Activated effector memory CD4-positive, alpha-beta T cell treated with anti-CD3 and anti-CD28 coated beads, Interleukin-2, amount 50 U/mL, for 16 hours (primary cell): Measurements from ENCODE around the gene RPTOR.

Source experiments
- DNase-seq: peaks from one replicate; pipeline ENCODE4 v3.0.0-alpha.2; 2020

Gene RPTOR

DNA sequence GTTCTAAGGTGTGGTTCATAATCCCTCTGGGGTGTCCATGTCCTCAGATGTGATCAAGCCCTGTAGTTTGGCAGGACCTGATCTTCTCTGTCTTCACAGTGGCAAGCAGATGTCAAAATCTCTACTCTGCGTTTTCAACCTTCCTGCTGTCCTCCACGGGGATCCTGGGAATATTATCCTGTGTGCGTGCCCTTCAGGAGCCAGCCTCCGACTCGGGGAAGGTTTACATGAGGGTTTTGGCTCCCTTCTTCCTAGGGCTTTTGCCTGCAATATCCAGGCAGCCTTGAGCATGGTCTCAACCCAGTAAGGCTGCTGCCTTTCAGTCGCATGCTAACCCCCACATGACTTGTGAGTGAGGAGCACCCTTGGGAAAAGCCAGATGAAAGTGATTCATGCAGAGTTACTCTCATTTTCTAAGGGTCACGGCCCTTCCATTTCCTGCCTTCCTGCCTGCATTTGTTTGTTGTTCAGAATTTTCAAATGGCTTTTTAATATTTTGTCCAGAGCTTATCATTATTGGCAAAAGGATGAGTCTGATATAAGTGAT is 244.8 kb downstream of the RPTOR start:
- DNase-seq: peak; percentile 68

DNA sequence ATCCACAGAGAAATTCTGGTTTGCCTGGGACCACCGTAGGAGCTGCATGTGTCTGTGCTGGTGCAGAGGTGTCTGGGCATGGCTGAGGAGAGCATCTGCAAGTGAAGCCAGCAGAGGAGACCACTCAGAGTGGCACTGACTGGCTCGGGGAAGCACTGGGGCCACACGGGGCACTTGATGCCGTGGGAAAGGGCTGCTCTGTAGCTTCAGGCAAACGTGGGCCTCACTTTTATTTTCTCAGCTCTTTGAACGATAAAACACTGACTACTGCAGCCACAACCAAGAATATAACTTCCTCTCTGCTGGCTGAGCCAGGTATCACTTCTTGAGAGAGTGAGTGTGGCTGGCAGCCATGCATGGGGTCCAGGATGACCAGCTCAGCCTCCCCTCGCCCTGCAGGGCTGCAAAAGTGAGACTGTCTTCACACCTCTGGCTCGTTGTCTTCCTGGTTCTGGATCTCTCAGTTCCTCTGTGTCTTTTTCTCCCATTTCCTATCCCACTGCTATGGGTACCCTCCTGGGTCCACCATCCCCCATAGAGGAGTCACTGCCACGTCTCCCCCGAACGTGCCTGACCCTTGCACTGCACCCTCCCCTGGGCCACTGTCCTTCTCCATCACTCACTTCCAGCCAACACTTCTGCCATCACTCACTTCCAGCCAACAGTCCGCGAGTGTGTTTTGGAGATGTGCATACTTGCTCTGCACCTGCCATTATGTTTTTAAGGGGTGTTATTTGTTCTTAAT is 245.6 kb downstream of the RPTOR start:
- DNase-seq: peak; percentile 71

DNA sequence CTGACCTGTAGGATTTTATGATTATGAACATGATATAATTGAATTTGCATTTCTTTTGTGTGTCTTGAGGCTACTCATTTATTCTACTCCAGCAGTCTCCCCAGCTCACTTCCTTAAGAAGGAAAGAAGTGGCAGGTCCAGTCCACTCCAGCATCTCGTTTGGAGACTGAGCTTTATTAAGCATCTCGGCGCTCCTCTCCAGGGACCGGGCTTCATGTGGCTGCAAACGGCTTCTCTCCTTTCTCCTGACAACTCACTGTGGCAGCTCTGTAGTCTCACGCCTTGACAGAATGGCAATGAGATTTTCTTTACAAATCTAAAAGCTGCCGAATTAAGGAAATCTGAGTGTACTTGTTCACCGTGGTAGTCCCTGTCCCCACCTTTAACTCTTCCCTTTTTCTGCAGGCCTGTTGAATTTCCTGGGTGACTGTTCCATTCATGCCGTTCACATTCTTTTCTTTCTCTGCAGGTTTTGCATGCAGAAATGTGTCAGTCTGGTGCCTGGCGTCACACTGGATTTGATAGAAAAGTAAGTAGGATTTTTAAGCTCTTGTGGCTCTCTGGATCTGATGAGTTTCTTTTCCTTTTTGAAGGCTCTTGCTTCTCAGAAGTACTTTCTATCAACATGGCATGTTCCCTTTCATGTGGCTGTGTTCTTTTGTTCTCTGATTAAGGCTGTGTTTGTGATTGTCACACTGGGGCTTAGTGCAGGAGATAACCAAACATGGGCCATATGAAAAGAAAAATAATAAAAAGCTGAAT is 246.5 kb downstream of the RPTOR start:
- peak; percentile 65 for DNase-seq

DNA sequence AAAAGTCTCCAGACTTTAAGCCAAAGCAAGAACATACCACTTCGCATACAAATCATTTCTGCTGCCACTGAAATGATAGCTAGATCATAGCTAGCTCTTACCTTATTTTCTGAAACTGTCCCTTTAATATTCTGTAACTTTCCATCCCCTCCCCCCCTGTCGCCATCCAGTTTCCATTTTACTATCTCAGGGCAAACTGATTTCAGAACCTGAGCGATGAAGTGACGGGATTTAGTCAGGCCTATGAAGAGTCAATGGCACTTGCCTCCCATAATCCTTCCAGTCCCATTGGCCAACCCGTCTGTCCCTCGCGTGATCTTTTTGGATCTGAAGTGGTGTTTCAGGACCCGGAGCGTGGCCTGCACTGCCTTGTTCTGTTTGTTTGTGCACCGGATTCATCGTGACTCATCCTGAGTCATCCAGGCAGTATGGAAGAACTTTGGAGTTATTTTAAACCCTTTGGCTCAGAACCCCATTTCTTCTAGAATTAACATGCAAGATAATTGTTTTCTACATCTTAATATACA is 247.2 kb downstream of the RPTOR start:
- peak; percentile 84 for DNase-seq

- peak; percentile 63 for DNase-seq
Measured at GRCh38 chr17:80792373-80792781, 247.7 kb downstream of the RPTOR start.

DNA sequence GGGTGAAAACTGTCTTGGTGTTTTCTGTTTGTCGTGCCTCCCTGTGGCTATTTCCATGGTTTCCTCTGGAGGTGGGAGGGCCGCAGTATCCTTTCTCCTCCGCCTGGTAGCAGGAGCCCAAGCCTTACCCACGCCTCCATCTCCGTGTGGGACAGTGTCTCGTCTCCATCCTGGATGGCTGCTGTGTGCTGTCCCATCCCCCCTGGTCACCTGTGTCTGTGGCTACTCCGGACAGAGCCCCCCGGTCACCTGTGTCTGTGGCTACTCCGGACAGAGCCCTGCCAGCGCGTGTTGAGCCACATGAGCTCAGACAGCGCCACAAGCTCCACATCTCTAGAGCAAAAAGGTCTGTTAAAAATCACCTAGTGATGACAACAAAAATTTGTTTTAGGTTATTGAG is 248.8 kb downstream of the RPTOR start:
- peak; percentile 50 for DNase-seq

- DNase-seq: no peak
Measured at GRCh38 chr17:80793851-80794267, 249.2 kb downstream of the RPTOR start.

GRCh38 chr17:80794281-80795089 is 249.8 kb downstream of the RPTOR start:
- DNase-seq: no peak

GRCh38 chr17:80795090-80795580 is 250.5 kb downstream of the RPTOR start:
- peak; percentile 33 for DNase-seq

DNA sequence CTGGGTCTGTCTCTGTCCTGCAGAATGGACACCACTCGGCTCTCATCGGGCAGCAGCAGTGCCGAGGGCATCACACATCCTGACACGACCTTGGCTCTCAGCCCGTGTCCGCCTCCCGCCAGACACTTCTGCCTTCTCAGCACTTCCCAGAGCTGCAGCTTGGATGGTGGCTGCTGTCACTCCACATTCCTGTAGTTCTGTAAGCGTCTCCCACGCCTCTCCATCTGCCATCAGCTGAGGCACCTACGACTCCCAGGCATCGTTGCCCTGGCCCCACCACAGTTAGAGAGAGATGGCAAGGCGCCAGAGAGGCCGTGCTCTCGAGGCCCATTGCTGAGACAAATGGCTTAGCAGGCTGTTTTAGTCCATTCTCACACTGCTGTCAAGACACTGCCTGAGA is 251.1 kb downstream of the RPTOR start:
- peak; percentile 58 for DNase-seq

- peak; percentile 65 for DNase-seq
Measured at GRCh38 chr17:80796430-80796861, 251.8 kb downstream of the RPTOR start.

DNA sequence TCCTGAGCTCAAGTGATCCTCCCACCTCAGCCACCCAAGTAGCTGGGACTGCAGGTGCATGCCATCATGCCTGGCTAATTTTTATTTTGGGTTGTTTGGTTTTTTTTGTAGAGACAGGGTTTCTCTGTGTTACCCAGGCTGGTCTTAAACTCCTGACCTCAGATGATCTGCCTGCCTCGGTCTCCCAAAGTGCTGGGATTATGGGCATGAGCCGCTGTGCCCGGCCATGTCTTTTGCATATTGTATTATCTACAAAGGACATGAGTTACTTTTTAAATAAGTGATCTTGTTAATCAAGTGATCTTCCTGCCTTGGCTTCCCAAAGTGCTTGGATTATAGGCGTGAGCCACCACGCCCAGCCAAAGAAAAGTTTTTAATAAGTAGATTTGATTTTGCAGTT is 252.6 kb downstream of the RPTOR start:
- DNase-seq: peak; percentile 36

- peak; percentile 46 for DNase-seq
Measured at GRCh38 chr17:80797741-80798594, 253.3 kb downstream of the RPTOR start.

GRCh38 chr17:80798595-80799537 is 254.2 kb downstream of the RPTOR start:
- peak; percentile 36 for DNase-seq

DNA sequence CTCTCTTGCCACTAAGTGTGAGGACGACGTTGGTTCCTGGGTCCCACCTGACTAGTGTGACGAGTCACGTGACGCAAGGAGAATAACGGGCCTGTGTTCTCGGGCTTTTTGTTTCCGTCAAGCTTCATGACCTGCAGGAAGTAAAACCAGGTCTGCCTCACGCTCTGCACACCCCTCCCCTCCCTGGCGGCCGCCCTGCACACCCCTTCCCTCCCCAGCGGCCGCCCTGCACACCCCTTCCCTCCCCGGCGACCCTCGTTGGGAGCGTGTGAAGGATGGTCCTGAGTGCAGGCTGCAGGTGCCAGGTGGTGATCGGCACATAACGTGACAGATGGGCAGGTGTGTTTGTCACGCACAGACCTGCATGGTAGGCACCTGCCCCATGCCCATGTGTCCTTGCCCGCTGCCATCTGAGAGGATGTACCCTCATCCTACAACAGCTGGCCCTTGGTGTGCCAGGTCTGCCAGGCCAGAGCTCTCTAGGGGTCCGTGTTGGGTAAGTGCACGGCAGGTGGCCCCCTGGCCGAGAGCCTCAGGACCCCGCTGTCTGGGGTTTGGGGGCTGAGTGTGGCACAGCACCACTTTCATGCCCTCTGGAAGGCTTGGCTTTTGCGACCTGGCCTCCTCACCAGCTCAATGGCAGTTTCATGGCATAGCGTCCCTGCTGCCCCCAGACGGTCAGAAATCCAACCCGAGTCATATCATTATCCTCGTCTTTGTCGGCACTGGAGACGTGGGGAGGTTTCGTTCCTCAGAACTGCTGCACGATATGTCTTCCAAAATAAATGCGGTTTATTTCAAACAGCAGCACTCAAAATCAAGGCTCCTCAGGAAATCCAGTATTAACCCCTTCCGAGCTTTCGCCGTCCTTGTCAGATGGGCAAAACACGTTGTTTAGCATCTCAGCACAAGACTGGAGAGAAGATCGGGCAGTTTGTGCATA is 255.2 kb downstream of the RPTOR start:
- DNase-seq: no peak

DNA sequence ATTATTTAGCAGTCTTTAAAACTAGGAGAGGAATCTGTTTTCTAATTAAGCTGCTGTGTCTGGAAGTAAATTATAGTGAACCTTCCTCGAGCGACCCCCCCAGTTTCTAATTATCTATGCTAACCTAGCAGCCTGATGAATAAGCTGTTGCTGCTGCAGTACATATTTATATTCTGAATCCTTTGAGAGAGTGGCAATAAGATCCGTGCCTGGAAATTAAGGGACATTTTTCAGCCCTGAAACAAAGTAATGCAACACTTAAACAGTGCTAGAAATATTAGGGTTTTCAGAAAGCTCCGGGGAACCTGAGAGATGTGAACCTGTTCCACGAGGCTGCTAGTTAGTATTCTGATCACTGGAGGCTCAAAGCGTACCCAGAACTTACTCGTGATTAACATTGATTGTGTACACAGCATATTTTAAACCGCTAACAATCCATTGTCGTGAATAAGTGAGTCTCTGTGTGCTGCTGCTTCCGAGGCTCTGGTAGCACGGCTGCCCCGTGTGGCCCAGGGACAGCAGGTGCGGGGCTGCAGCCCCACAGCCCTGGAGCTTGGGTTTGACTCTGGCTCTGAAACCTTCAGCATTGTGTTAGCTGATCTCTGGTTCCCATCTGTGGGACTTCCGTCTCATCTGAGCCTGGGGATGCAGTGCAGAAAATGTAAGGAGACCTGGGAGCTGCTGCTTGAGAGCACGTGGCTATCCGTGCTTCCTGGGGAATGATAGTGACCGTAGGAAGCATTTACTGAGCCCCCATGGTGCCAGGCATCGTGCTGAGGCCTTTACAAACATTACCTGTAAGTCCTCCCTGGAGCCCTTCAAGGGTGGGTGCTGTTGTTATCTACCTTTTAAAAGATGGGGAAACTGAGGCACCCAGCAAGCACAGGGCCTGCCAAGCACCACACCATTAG is 256.1 kb downstream of the RPTOR start:
- no peak for DNase-seq

- DNase-seq: no peak
Measured at GRCh38 chr17:80802626-80803450, 258.2 kb downstream of the RPTOR start.
